Measurements from ENCODE around the gene SAMD13. TPM values are rescaled to one million over a fixed set of nuclear protein-coding genes. Genes with fewer than 3 reads are reported as not detected.

Gene SAMD13
- total RNA-seq, 6 experiments from 2014 or later: 0.40 to 0.68 (median 0.47) TPM; not detected in 3

- H3K27me3 ChIP-seq: no peaks in the 10 kb centered on the region
- DNase-seq (no peak), ATAC-seq (no peak)
- TF ChIP-seq POLR2A (IDR thresholded peaks at IDR 0.05) (no peak), CTCF (IDR thresholded peaks at IDR 0.05) (no peak)
- H3K4me3 ChIP-seq: no peak overlapping the region
- no peak overlapping the region for H3K27ac ChIP-seq
- H3K4me1 ChIP-seq: no peaks in the 10 kb centered on the region
- no peaks in the 10 kb centered on the region for H3K36me3 ChIP-seq
- H3K9me3 ChIP-seq: no peaks in the 10 kb centered on the region
- intact Hi-C loops (cut with DNase I): no loop called here
- WGBS (ENCODE audit: insufficient coverage, low coverage, low lambda C conversion rate, missing lambda C conversion rate): 50% methylated on average over 1 of the region's 1 CpG
Observed at GRCh38 chr1:84356881-84357280, 55.4 kb downstream of the SAMD13 start.

- WGBS (ENCODE audit: insufficient coverage, low coverage, low lambda C conversion rate, missing lambda C conversion rate): 76% methylated on average over 3 of the region's 4 CpGs
- no peak for TF ChIP-seq POLR2A (IDR thresholded peaks at IDR 0.05)
- no peak for TF ChIP-seq CTCF (IDR thresholded peaks at IDR 0.05)
- no peak overlapping the region for H3K4me3 ChIP-seq
- no peak overlapping the region for H3K27ac ChIP-seq
- DNase-seq (no peak), ATAC-seq (no peak)
- no peaks in the 10 kb centered on the region for H3K36me3 ChIP-seq
- no peaks in the 10 kb centered on the region for H3K4me1 ChIP-seq
- no peaks in the 10 kb centered on the region for H3K9me3 ChIP-seq
- no peaks in the 10 kb centered on the region for H3K27me3 ChIP-seq
- intact Hi-C loops (cut with DNase I): no loop called here
Observed at GRCh38 chr1:84358695-84359094, 57.2 kb downstream of the SAMD13 start.

- 67% methylated on average over 1 of the region's 1 CpG for WGBS (ENCODE audit: insufficient coverage, low coverage, low lambda C conversion rate, missing lambda C conversion rate)
- Histone ChIP-seq H3K4me1 (no peaks in the 10 kb centered on the region), H3K9me3 (no peaks in the 10 kb centered on the region), H3K4me3 (no peak overlapping the region), H3K27me3 (no peaks in the 10 kb centered on the region), H3K27ac (no peak overlapping the region), H3K36me3 (no peaks in the 10 kb centered on the region)
- DNase-seq (no peak), ATAC-seq (no peak)
- intact Hi-C loops (cut with DNase I): no loop called here
- no peak for TF ChIP-seq POLR2A (IDR thresholded peaks at IDR 0.05)
- TF ChIP-seq CTCF (IDR thresholded peaks at IDR 0.05): no peak
Observed at GRCh38 chr1:84360316-84360715, 58.8 kb downstream of the SAMD13 start.

- Histone ChIP-seq H3K27ac (no peak overlapping the region), H3K9me3 (no peaks in the 10 kb centered on the region), H3K4me3 (no peak overlapping the region), H3K36me3 (no peaks in the 10 kb centered on the region), H3K27me3 (no peaks in the 10 kb centered on the region), H3K4me1 (no peaks in the 10 kb centered on the region)
- no peak for ATAC-seq
- 84% methylated on average over 3 of the region's 3 CpGs for WGBS (ENCODE audit: insufficient coverage, low coverage, low lambda C conversion rate, missing lambda C conversion rate)
- intact Hi-C loops (cut with DNase I): no loop called here
- TF ChIP-seq CTCF (IDR thresholded peaks at IDR 0.05) (no peak), POLR2A (IDR thresholded peaks at IDR 0.05) (no peak)
- DNase-seq: no peak
Observed at GRCh38 chr1:84361796-84362195, 60.3 kb downstream of the SAMD13 start.

GRCh38 chr1:84363019-84363418, 61.5 kb downstream of the SAMD13 start:
- H3K4me3 ChIP-seq: no peak overlapping the region
- 51% methylated on average over 5 of the region's 5 CpGs for WGBS (ENCODE audit: insufficient coverage, low coverage, low lambda C conversion rate, missing lambda C conversion rate)
- H3K36me3 ChIP-seq: no peaks in the 10 kb centered on the region
- TF ChIP-seq CTCF (IDR thresholded peaks at IDR 0.05) (no peak), POLR2A (IDR thresholded peaks at IDR 0.05) (no peak)
- H3K9me3 ChIP-seq: no peaks in the 10 kb centered on the region
- H3K27ac ChIP-seq: no peak overlapping the region
- ATAC-seq (no peak), DNase-seq (no peak)
- intact Hi-C loops (cut with DNase I): no loop called here
- H3K27me3 ChIP-seq: no peaks in the 10 kb centered on the region
- H3K4me1 ChIP-seq: no peaks in the 10 kb centered on the region

Data from right lobe of liver (tissue), 6 donors.